H9 (cell line): ENCODE data around the gene TADA3. TPM values are rescaled to one million over a fixed set of nuclear protein-coding genes. Genes with fewer than 3 reads are reported as not detected.
A peak's percentile ranks its signal among the peaks of the same experiment; 100 is the strongest.

Source experiments
- DNase-seq: peaks from one replicate; pipeline ENCODE4 v3.0.0-alpha.2; 2017
- H2AFZ ChIP-seq: one replicate; pipeline ENCODE4 v1.6.1; 2013; ENCODE audit warnings: mild to moderate bottlenecking, low read length, control low read depth, moderate library complexity
- H2AK5ac ChIP-seq: 2 replicates; pipeline ENCODE4 v1.6.1; 2013; ENCODE audit warnings: low read length, control low read depth, mixed read lengths; ENCODE audit not compliant: insufficient read length
- H2BK120ac ChIP-seq: one replicate; pipeline ENCODE4 v1.6.1; 2013; ENCODE audit warnings: low read depth, mild to moderate bottlenecking, low read length, control low read depth, inconsistent platforms; ENCODE audit not compliant: poor library complexity, severe bottlenecking
- H2BK12ac ChIP-seq: 2 replicates; pipeline ENCODE4 v1.6.1; 2013; ENCODE audit warnings: low read length, control low read depth, mixed read lengths, low read depth; ENCODE audit not compliant: insufficient read length
- H2BK15ac ChIP-seq: 2 replicates; pipeline ENCODE4 v1.6.1; 2013; ENCODE audit warnings: low read depth, low read length, control low read depth
- H2BK20ac ChIP-seq: one replicate; pipeline ENCODE4 v1.6.1; 2013; ENCODE audit warnings: low read depth, mild to moderate bottlenecking, low read length, control low read depth, inconsistent platforms; ENCODE audit not compliant: poor library complexity, severe bottlenecking
- H2BK5ac ChIP-seq: 2 replicates; pipeline ENCODE4 v1.6.1; 2013; ENCODE audit warnings: low read length, control low read depth, mixed read lengths; ENCODE audit not compliant: insufficient read length
- H3K14ac ChIP-seq: 2 replicates; pipeline ENCODE4 v1.6.1; 2013; ENCODE audit warnings: low read length, control low read depth; ENCODE audit not compliant: insufficient read depth
- H3K18ac ChIP-seq: 2 replicates; pipeline ENCODE4 v1.6.1; 2013; ENCODE audit warnings: low read depth, mild to moderate bottlenecking, mixed read lengths, low read length, control low read depth; ENCODE audit not compliant: insufficient read length
- H3K23ac ChIP-seq: 2 replicates; pipeline ENCODE4 v1.6.1; 2013; ENCODE audit warnings: low read length, control low read depth, mixed read lengths, low read depth; ENCODE audit not compliant: insufficient read length
- H3K23me2 ChIP-seq: 2 replicates; pipeline ENCODE4 v1.6.1; 2013; ENCODE audit warnings: low read depth, mild to moderate bottlenecking, mixed read lengths, low read length, control low read depth; ENCODE audit not compliant: insufficient read length, poor library complexity, severe bottlenecking
- H3K27ac ChIP-seq: 2 replicates; pipeline ENCODE4 v1.5.1; 2013; ENCODE audit warnings: low read length, control low read depth, mixed read lengths, low read depth; ENCODE audit not compliant: insufficient read length
- H3K27me3 ChIP-seq: 2 replicates; pipeline ENCODE4 v1.6.1; 2013; ENCODE audit warnings: low read length, control low read depth, inconsistent platforms; ENCODE audit not compliant: insufficient read depth
- H3K4ac ChIP-seq: 2 replicates; pipeline ENCODE4 v1.6.1; 2013; ENCODE audit warnings: low read depth, mild to moderate bottlenecking, control low read depth, inconsistent platforms, low read length, moderate library complexity
- H3K4me1 ChIP-seq: 2 replicates; pipeline ENCODE4 v1.6.1; 2013; ENCODE audit warnings: low read length, control low read depth, inconsistent platforms; ENCODE audit not compliant: insufficient read depth
- H3K4me2 ChIP-seq: 2 replicates; pipeline ENCODE4 v1.6.1; 2013; ENCODE audit warnings: low read length, control low read depth, mixed read lengths; ENCODE audit not compliant: insufficient read length, insufficient read depth
- H3K56ac ChIP-seq: 2 replicates; pipeline ENCODE4 v1.6.1; 2013; ENCODE audit warnings: low read depth, mild to moderate bottlenecking, mixed read lengths, low read length, control low read depth; ENCODE audit not compliant: insufficient read length
- H3K79me1 ChIP-seq: 2 replicates; pipeline ENCODE4 v1.6.1; 2013; ENCODE audit warnings: low read depth, mild to moderate bottlenecking, moderate library complexity, low read length, control low read depth, inconsistent platforms; ENCODE audit not compliant: insufficient read depth, poor library complexity, severe bottlenecking
- H3K79me2 ChIP-seq: 2 replicates; pipeline ENCODE4 v1.6.1; 2013; ENCODE audit warnings: low read length, control low read depth, inconsistent platforms; ENCODE audit not compliant: insufficient read depth
- H3K9ac ChIP-seq: 2 replicates; pipeline ENCODE4 v1.6.1; 2013; ENCODE audit warnings: low read length, control low read depth, mixed read lengths; ENCODE audit not compliant: insufficient read length; ENCODE audit errors: extremely low read depth
- H3K9me3 ChIP-seq: one replicate; pipeline ENCODE4 v1.6.1; 2013; ENCODE audit warnings: low read depth, low read length, inconsistent platforms; ENCODE audit not compliant: control insufficient read depth
- H3T11ph ChIP-seq: one replicate; pipeline ENCODE4 v1.6.1; 2013; ENCODE audit warnings: mild to moderate bottlenecking, low read length, control low read depth, inconsistent platforms
- H4K20me1 ChIP-seq: one replicate; pipeline ENCODE4 v1.6.1; 2013; ENCODE audit not compliant: control insufficient read depth, insufficient read length, insufficient read depth
- H4K5ac ChIP-seq: 2 replicates; pipeline ENCODE4 v1.6.1; 2013; ENCODE audit warnings: low read depth, mild to moderate bottlenecking, mixed read lengths, low read length, control low read depth; ENCODE audit not compliant: insufficient read length
- H4K8ac ChIP-seq: replicated peaks from 2 replicates; pipeline ENCODE4 v1.6.1; 2013; ENCODE audit warnings: low read length, control low read depth, mixed read lengths, low read depth; ENCODE audit not compliant: insufficient read length
- H4K91ac ChIP-seq: 2 replicates; pipeline ENCODE4 v1.6.1; 2013; ENCODE audit warnings: low read depth, mild to moderate bottlenecking, moderate library complexity, mixed read lengths, low read length, control low read depth; ENCODE audit not compliant: insufficient read length
- H3K27ac Mint-ChIP-seq, 3 experiments: 2 replicates in 2 of 3; 3 replicates in 1 of 3; pipeline ENCODE4 v1.8.0; 2020 to 2021; ENCODE audit warnings: mixed read lengths in 3 of 3, mild to moderate bottlenecking in 1 of 3, moderate library complexity in 1 of 3
- H3K27me3 Mint-ChIP-seq: 2 replicates; pipeline ENCODE4 v1.8.0; 2021; ENCODE audit warnings: low read depth, mild to moderate bottlenecking, moderate library complexity, mixed read lengths
- H3K36me3 Mint-ChIP-seq, 3 experiments: 2 replicates in 2 of 3; 3 replicates in 1 of 3; pipeline ENCODE4 v1.8.0; 2020 to 2021; ENCODE audit warnings: low read depth in 3 of 3, mixed read lengths in 3 of 3; ENCODE audit not compliant: insufficient read depth in 1 of 3
- H3K4me1 Mint-ChIP-seq, 2 experiments: 2 replicates each; pipeline ENCODE4 v1.8.0; 2020; ENCODE audit warnings: mixed read lengths in 2 of 2
- H3K4me3 Mint-ChIP-seq, 2 experiments: 2 replicates in 1 of 2; 3 replicates in 1 of 2; pipeline ENCODE4 v1.8.0; 2020 to 2021; ENCODE audit warnings: mild to moderate bottlenecking in 2 of 2, mixed read lengths in 2 of 2, moderate library complexity in 1 of 2
- H3K9me3 Mint-ChIP-seq, 2 experiments: 2 replicates in 1 of 2; 3 replicates in 1 of 2; pipeline ENCODE4 v1.8.0; 2020; ENCODE audit warnings: mild to moderate bottlenecking in 2 of 2, mixed read lengths in 2 of 2, moderate library complexity in 1 of 2
- WGBS: extraction: QIAGEN DNeasy Blood & Tissue Kit; methylation state at CpG from one replicate; pipeline ENCODE4 v1.1.7; 2013; ENCODE audit warnings: missing lambda C conversion rate, low lambda C conversion rate, mixed read lengths; ENCODE audit not compliant: insufficient read length; ENCODE audit errors: extremely low coverage; 5-methylcytosine and 5-hydroxymethylcytosine counted together
- total RNA-seq: library from RNA; stranded (reverse); gene quantifications from 2 replicates; pipeline ENCODE4 v1.2.1, GENCODE V29; 2021
- TF ChIP-seq, protein P1 (sequence below): fragments of 200-600 bp; sonication (generic); conservative IDR thresholded peaks from 3 replicates; pipeline ENCODE4 v1.8.0; 2021; ENCODE audit warnings: antibody characterized with exemption, mild to moderate bottlenecking

TADA3 gene
- total RNA-seq, 1 experiment from 2014 or later = 49.8 TPM

DNA sequence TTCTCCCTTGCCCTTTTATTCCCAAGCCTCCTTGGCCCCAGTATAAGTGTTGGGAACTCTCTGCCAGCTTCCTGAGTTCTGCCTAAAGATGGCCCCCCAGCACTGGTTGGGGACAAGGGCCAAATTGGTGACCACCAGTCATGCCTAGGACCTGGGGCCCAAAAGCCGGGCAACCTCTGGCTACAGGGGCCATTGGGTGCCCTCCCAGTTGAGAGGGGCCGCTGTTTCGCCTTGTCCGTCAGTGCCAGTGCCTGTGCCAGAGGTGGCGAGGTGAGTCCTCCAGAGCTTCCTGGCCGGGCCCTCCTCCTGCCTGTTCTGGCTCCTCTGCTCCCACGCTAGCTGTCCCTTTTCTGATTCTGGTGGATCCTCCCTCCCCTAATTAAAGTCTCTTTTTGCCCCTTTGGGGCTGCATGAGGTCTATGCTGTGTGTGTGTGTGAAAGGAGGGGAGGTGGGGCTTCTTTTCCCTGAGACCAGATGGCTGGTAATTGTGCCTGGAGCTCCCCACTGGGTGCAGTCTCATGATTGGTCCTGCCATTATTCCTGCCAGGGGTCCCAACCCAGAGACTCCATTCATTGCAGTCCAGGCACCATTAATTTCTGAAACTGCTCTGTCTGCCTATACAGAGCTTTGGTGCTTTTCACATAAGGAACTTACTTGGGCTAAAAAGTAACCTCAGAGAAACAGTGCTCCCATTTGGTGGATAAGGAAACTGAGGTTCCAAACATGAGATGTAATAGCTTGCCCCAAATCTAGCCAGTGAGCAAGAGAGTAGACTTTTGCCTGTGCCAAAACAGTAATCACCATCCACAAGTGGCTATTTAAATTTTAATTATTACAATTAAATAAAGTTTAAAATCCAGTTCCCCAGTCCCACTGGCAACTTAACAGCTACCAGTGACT lies 14.7 kb upstream of the TADA3 start:
- Histone ChIP-seq H3K79me1 (no peaks in the 10 kb centered on the region), H3K4me2 (no peak overlapping the region), H3K23me2 (peaks cover 7% of the 10 kb centered on the region), H2BK12ac (no peak overlapping the region), H3K27ac (no peak overlapping the region), H2BK5ac (no peak overlapping the region), H4K8ac (no peak overlapping the region), H3K4me1 (no peaks in the 10 kb centered on the region), H3K23ac (no peak overlapping the region), H3K27me3 (no peaks in the 10 kb centered on the region), H2BK15ac (no peak overlapping the region), H2BK120ac (no peak overlapping the region), H3K79me2 (no peaks in the 10 kb centered on the region), H4K91ac (no peak overlapping the region), H3K56ac (no peak overlapping the region), H3K18ac (no peak overlapping the region), H3K9me3 (no peaks in the 10 kb centered on the region), H4K5ac (no peak overlapping the region), H3K14ac (no peak overlapping the region), H3K4ac (no peak overlapping the region), H3T11ph (no peak overlapping the region), H2AFZ (no peak overlapping the region), H4K20me1 (no peaks in the 10 kb centered on the region), H2AK5ac (no peak overlapping the region), H2BK20ac (no peak overlapping the region), H3K9ac (no peak overlapping the region)
- H3K4me3 Mint-ChIP-seq = peak overlapping the region in 1 of 2 experiments; percentile 20; a peak in 1 of 5 replicates
- peaks cover 29 to 50% (median 42%) of the 10 kb centered on the region in 3 experiments; a peak in 6 of 7 replicates for H3K36me3 Mint-ChIP-seq
- no CpG with 5 or more reads among the region's 7 CpGs for WGBS
- H3K9me3 Mint-ChIP-seq = no peaks in the 10 kb centered on the region
- H3K4me1 Mint-ChIP-seq = peaks cover 20 to 23% of the 10 kb centered on the region in 2 experiments
- TF ChIP-seq, protein P1, sequence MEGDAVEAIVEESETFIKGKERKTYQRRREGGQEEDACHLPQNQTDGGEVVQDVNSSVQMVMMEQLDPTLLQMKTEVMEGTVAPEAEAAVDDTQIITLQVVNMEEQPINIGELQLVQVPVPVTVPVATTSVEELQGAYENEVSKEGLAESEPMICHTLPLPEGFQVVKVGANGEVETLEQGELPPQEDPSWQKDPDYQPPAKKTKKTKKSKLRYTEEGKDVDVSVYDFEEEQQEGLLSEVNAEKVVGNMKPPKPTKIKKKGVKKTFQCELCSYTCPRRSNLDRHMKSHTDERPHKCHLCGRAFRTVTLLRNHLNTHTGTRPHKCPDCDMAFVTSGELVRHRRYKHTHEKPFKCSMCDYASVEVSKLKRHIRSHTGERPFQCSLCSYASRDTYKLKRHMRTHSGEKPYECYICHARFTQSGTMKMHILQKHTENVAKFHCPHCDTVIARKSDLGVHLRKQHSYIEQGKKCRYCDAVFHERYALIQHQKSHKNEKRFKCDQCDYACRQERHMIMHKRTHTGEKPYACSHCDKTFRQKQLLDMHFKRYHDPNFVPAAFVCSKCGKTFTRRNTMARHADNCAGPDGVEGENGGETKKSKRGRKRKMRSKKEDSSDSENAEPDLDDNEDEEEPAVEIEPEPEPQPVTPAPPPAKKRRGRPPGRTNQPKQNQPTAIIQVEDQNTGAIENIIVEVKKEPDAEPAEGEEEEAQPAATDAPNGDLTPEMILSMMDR = no peak
- peaks cover 16% of the 10 kb centered on the region for H3K27me3 Mint-ChIP-seq
- DNase-seq = no peak
- H3K27ac Mint-ChIP-seq = peak overlapping the region in 1 of 3 experiments; percentile 88; a peak in 2 of 7 replicates
